GM18517 (cell line): ENCODE results near the gene ODC1.
"Not testable (repeated sequence)": the region's sequence is repeated elsewhere in the genome, so short reads cannot be mapped to it uniquely, and the experiment has no call there.

Experiments
- ATAC-seq: cut with Tn5 transposase; IDR thresholded peaks from one replicate; pipeline ENCODE4 v1.9.1; 2021; ENCODE audit warnings: mild to moderate bottlenecking, moderate library complexity; ENCODE audit not compliant: unreplicated experiment

The ODC1 gene

GRCh38 chr2:10478916-10479315 is 30.8 kb upstream of the ODC1 start:
- ATAC-seq = no peak

- ATAC-seq = no peak
Observed at GRCh38 chr2:10478298-10478625, 30.1 kb upstream of the ODC1 start.

- ATAC-seq = no peak
Observed at GRCh38 chr2:10477443-10478297, 29.5 kb upstream of the ODC1 start.

GRCh38 chr2:10476723-10477442 is 28.8 kb upstream of the ODC1 start:
- ATAC-seq = no peak

- no peak for ATAC-seq
Observed at GRCh38 chr2:10475811-10476660, 27.9 kb upstream of the ODC1 start.

- ATAC-seq = no peak
Observed at GRCh38 chr2:10475221-10475722, 27.1 kb upstream of the ODC1 start.

- no peak for ATAC-seq
Observed at GRCh38 chr2:10473121-10473756, 25.1 kb upstream of the ODC1 start.

- no peak for ATAC-seq
Observed at GRCh38 chr2:10471955-10472354, 23.8 kb upstream of the ODC1 start.

GRCh38 chr2:10471046-10471571 is 23.0 kb upstream of the ODC1 start:
- ATAC-seq = no peak

GRCh38 chr2:10469955-10470608 is 22.0 kb upstream of the ODC1 start:
- ATAC-seq = no peak

GRCh38 chr2:10469301-10469700 is 21.2 kb upstream of the ODC1 start:
- no peak for ATAC-seq

- no peak for ATAC-seq
Observed at GRCh38 chr2:10467401-10467800, 19.3 kb upstream of the ODC1 start.

- ATAC-seq = no peak
Observed at GRCh38 chr2:10466801-10467200, 18.7 kb upstream of the ODC1 start.

- no peak for ATAC-seq
Observed at GRCh38 chr2:10465910-10466309, 17.8 kb upstream of the ODC1 start.

- ATAC-seq = no peak
Observed at GRCh38 chr2:10462178-10463083, 14.3 kb upstream of the ODC1 start.

- ATAC-seq = no peak
Observed at GRCh38 chr2:10460366-10460796, 12.3 kb upstream of the ODC1 start.

- no peak for ATAC-seq
Observed at GRCh38 chr2:10457846-10458598, 9.9 kb upstream of the ODC1 start.

GRCh38 chr2:10457195-10457594 is 9.1 kb upstream of the ODC1 start:
- ATAC-seq = not testable (repeated sequence)
